HG03095 (cell line): ENCODE data around the gene LRIG2.
"Not testable (repeated sequence)": the region's sequence is repeated elsewhere in the genome, so short reads cannot be mapped to it uniquely, and the experiment has no call there.

Experiments
- ATAC-seq: cut with Tn5 transposase; IDR thresholded peaks from one replicate; pipeline ENCODE4 v1.9.1; 2021; ENCODE audit warnings: moderate library complexity; ENCODE audit not compliant: unreplicated experiment

The LRIG2 gene

DNA sequence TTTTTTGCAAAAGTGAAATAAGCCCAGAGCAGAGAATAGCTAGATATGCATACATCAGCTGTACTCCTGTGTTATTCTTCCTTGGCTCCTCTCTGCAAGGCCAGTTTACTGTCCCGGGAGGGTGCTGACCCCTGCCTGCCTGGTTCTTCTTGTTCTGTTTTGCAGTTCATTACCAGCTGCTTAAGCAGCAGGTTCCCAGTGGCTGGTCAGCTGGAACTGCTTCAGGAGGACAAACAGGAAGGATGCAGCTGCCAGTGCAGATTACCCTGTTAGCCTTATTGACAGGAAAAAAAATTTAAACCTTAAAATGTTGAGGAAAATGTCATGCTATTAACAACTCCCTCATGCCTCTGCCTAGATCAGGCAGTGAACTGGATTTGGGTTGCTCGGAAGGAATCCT is 16.0 kb upstream of the LRIG2 start:
- ATAC-seq: no peak

DNA sequence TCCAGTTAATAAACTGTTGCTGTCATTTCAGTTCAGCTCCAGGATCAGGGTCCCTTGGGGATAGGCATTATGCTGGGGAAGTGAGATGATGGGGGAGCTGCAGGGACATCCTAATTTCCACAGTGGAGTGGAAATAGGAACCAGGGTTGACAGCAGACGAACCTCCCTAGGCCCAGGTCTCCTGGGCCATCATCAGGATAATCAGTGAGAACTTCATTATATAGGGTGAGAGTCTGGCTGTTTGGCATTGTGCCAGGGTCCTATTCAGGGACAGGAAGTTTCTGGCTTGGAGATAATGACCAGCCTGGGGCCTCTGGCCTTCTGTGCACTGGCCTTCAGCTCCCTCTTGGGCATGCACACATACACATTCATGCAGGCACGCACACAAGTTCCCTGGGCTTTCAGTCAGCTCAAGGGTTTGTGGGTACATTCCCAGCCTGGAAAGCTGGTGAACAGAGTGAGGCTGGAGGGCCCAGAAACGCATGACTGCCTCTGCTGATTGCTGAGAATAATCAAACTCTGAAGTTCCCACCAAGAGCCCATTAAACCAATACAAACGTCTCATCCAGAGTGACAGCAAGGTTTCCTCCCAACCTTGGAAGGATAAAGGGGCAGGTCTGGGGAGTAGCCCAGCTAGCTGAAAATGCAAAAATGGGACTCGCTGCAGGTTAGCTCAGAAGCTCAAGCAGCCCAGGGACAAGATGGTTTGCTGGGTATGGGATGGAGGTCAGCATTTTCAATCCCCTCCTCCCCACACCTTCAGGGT is 13.9 kb upstream of the LRIG2 start:
- ATAC-seq: no peak

- not testable (repeated sequence) for ATAC-seq
Observed at GRCh38 chr1:113063456-113063855, 9.5 kb upstream of the LRIG2 start.

- no peak for ATAC-seq
Observed at GRCh38 chr1:113072141-113072756, 749 bp upstream of the LRIG2 start.

DNA sequence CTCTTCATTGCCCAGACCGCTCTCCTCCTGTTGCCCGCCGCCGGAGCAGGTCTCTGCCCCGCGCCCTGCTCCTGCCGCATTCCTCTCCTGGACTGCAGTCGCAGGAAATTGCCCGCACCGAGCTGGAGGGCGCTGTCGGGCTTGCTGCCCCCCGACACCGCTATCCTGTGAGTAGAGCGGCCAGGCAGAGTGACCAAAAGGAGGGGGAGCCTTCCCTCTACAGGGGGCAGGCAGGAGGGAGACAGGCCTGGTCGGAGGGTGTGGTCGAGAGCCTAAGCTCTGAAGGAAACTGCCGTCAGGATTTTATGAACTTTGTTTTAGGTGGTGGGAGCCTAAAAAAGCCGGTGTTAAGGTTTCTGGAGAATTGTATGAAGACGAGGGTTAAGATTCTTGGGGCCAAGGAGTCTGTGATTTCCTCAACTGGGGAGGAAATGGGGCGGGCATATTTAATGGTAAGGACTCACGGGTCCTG is 517 bp downstream of the LRIG2 start:
- ATAC-seq: peak; percentile 25

- no peak for ATAC-seq
Observed at GRCh38 chr1:113074237-113074636, 1.2 kb downstream of the LRIG2 start.

DNA sequence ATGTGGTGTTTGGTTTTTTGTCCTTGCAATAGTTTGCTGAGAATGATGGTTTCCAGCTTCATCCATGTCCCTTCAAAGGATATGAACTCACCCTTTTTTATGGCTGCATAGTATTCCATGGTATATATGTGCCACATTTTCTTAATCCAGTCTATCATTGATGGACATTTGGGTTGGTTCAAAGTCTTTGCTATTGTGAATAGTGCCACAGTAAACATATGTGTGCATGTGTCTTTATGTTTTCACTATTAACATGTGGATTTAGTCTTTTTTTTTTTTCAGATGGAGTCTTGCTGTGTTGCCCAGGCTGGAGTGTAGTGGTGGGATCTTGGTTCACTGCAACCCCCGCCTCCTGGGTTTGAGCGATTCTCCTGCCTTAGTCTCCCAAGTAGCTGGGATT is 5.0 kb downstream of the LRIG2 start:
- not testable (repeated sequence) for ATAC-seq

- no peak for ATAC-seq
Observed at GRCh38 chr1:113086541-113086940, 13.5 kb downstream of the LRIG2 start.

DNA sequence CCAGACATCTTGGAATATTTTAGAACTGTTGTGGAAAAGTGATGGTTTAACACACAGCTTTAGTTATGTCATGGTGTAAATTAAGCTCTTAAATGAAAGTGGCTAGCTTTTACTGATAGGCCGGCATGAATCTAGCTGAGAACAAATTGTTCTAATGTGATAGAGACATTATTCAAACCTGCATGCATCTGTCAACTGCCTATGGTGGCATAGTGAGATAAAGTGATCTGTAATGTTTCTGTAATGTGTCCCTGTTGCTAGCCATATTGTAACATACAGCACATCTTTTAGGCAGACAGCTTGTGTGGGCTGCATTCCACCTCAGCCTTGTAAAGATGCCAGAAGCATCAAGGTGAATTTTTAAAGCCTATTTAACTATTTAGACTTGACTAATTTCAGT is 16.0 kb downstream of the LRIG2 start:
- ATAC-seq: no peak

DNA sequence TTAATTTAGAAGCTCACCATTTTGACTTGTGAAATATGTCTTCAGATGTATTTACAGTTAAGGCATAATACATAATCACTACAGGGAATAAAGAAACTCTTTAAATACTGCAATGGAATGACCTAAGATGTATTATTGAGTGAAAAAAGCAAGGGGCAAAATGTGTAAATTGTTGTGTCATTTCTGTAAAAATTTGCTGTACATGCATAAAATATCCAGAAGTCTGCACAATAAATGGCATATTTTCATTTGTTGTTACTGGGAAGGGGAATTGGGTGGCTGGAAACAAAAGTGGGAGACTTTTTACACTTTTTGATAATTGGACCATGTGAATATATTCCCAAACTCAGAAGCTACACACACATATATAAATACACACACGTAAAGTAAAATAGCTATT is 17.1 kb downstream of the LRIG2 start:
- ATAC-seq: no peak

DNA sequence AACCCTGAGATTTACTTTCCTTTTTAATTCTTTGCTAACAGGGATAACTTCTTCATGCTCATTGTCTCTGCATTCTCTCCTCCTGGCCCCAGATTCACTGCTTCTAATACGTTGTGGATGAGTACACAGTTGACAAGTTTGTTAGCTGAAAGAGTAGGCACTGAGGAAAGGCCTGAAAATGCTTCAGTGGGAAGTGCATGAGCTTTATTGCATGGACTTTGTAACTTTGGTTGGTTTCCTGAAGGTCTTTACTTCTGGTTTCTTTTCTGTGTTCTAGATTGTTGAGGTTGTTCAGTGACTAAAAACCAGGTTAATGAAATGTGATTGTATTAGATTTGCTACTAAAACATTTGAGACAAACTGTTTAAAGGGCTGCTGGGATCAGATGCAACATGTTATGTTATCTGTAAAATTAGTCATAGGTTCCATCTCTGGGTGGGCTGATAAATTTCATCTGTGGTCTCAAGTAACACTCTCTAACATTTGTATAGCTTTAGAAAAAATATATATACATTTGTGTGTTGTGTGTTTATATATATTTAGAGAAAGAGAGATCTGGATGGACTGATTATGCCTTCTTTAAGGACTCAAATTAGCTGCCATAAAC is 19.1 kb downstream of the LRIG2 start:
- ATAC-seq: no peak

- ATAC-seq: no peak
Observed at GRCh38 chr1:113094506-113094905, 21.5 kb downstream of the LRIG2 start.

DNA sequence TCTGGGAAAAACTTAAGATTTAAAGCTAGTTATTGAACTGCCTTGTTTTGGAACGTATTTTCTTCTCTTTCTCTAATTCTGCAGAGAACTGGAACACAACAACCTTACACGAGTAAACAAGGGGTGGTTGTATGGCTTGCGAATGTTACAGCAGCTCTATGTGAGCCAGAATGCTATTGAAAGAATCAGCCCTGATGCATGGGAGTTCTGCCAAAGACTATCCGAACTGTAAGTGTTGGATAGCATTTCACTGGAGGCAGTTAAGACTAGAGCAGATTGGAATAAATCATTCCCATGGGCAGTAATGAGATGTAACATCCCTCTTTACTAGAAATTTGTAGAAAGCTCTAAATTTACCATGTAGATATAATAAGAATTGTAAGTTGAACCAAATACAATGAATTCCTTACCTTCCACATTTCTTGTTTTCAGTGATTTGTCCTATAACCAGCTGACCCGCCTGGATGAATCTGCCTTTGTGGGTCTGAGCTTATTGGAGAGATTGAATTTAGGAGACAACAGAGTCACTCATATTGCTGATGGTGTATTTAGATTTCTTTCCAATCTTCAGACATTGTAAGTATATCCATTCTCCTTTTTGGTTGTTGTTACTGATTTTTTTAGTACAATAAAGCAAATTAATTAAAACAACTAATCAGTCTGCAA is 22.9 kb downstream of the LRIG2 start:
- no peak for ATAC-seq

DNA sequence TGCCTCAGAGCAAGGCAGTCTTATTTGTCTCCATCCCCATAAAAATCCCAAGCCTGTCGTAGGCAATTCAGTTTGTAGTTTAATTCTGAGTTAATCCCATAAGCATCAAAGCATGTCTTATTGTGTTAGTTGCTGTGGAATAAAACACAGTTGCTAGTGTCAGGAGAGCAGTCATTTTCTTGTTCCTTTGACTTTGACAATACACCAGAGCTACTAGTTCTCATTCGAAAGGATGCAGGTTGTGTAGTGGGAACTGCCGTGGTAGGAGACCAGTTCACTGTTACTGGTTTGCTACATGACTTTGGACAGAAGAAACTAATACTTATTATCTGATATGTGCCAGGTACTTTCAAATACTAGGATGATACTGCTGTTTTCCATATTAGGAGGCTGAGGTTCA is 23.5 kb downstream of the LRIG2 start:
- no peak for ATAC-seq

GRCh38 chr1:113101588-113101987 is 28.6 kb downstream of the LRIG2 start:
- ATAC-seq: no peak

GRCh38 chr1:113103048-113103447 is 30.1 kb downstream of the LRIG2 start:
- ATAC-seq: no peak

DNA sequence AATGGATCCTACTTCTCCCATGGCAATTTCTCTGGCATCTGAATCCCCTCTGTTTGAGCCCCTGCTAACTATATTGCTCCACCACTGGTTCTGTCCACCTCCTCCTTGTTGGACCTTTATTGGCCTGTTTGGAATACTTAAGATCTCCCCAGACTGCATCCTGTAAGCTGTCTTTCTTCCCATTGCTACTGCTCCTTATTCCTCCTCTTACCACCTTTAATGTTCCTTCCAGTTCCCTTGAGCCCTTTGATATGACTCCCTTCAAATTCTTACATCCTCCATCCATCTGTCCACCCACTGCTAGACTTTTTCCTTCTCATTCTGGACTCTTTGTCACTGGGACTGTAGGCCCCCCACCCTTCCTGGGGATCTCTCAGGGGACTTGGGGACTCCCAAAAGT is 31.0 kb downstream of the LRIG2 start:
- ATAC-seq: no peak

DNA sequence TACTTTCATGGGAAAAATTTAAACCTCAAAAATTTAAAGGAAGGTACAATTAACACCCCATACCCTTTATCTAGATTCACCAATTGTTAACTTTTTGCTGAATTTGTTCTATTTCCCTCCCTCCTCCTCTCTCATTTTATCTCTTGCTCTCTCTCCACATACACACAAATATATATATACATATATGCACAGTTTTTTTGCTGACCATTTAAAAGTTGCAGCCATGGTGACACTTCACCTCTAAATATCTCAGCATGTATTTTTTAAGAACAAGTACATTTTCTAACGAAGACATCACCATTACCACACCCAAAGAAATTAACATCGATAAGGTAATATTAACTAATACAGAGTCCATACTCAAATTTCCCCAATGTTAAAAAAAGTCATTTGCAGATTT is 33.9 kb downstream of the LRIG2 start:
- no peak for ATAC-seq

- no peak for ATAC-seq
Observed at GRCh38 chr1:113109908-113110554, 37.0 kb downstream of the LRIG2 start.

DNA sequence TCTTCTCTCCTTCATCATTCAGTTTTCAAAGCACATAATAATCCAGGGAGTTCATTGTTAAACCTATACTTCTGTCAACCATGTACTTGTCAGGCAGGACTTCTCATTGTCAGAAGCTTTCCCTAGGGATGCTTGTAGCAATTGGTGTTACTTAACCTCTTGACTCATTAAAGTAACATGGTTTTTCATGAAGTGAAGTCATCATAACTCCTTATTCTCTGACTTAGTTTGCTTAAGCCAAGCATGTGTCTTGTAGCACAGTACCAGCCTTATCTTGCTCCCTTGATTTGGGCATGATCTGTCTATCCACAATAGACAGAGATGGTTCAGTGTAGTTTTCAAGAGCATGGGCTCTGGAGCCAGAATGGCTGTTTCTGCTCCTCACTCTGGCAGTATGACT is 45.3 kb downstream of the LRIG2 start:
- ATAC-seq: no peak

DNA sequence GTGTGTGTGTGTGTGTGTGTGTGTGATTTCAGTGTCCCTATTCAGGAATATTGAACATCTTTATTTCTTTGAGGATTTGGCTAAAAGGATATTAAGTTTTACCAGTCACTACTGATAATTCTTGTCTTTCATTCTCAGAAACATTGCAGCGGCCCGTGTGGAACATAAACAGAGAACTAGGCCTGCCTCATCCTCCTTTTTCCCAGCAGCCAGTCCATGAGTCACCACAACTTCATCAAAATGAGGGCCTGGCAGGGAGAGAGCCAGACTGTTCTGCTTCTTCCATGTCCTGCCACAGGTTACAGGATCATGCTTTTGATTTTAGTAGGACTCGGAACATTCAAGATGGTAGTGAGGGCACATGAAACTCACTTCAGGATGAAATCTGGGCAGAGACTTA is 50.7 kb downstream of the LRIG2 start:
- ATAC-seq: no peak
